Heart right ventricle (tissue), 16 donors: ENCODE results near the gene DRAP1. TPM values are rescaled to one million over a fixed set of nuclear protein-coding genes. Genes with fewer than 3 reads are reported as not detected.

Experiments
- ATAC-seq, 8 donors: fragments of 200-7000 bp; cut with Tn5 transposase; one replicate each; pipeline ENCODE4 v1.9.1; 2020; ENCODE audit warnings: mild to moderate bottlenecking in 8 of 8, moderate library complexity in 8 of 8, moderate number of reproducible peaks in 1 of 8
- DNase-seq, 2 donors: peaks; one replicate each; pipeline ENCODE4 v3.0.0-alpha.2; 2020
- H3K27ac ChIP-seq, 10 donors: fragments of 200-600 bp; sonication (generic) in 2 of 10; one replicate each; pipeline versions ENCODE4 v1.5.0 to v1.8.0; 2020 to 2022; ENCODE audit warnings: mild to moderate bottlenecking in 3 of 10
- H3K27me3 ChIP-seq, 7 donors: fragments of 200-600 bp; one replicate each; pipeline ENCODE4 v1.8.0; 2021 to 2022; ENCODE audit warnings: mild to moderate bottlenecking in 2 of 7
- H3K36me3 ChIP-seq, 9 donors: fragments of 200-600 bp; sonication (generic) in 1 of 9; one replicate each; pipeline versions ENCODE4 v1.5.0 to v1.8.0; 2020 to 2022; ENCODE audit warnings: mild to moderate bottlenecking in 2 of 9
- H3K4me1 ChIP-seq, 9 donors: fragments of 200-600 bp; sonication (generic) in 1 of 9; one replicate each; pipeline versions ENCODE4 v1.5.0 to v1.8.0; 2020 to 2022; ENCODE audit warnings: mild to moderate bottlenecking in 4 of 9
- H3K4me3 ChIP-seq, 10 donors: fragments of 200-600 bp; sonication (generic) in 2 of 10; one replicate each; pipeline versions ENCODE4 v1.5.0 to v1.8.0; 2020 to 2022; ENCODE audit warnings: mild to moderate bottlenecking in 7 of 10, moderate library complexity in 2 of 10
- H3K9me3 ChIP-seq, 11 donors: fragments of 200-600 bp in 10 of 11; sonication (generic) in 2 of 11; one replicate each; pipeline versions ENCODE4 v1.5.0 to v1.8.0; 2013 to 2022; ENCODE audit warnings: mild to moderate bottlenecking in 2 of 11, control low read depth in 1 of 11, moderate library complexity in 1 of 11
- WGBS, 2 donors: extraction: QIAGEN DNeasy Blood & Tissue Kit; methylation state at CpG; one replicate each; pipeline ENCODE4 v1.1.7; 2013; ENCODE audit warnings: inconsistent platforms in 1 of 2; 5-methylcytosine and 5-hydroxymethylcytosine counted together
- intact Hi-C, 10 donors: fragments of 100-400 bp; cut with DNase I; formaldehyde crosslinking; loops; one replicate each; pipeline versions ENCODE4 v1.11.1 to v1.14.2; 2022
- polyA plus RNA-seq, 2 donors: library from polyadenylated mRNA; stranded (reverse); fragments of 200-250 nt; gene quantifications; one replicate each; pipeline ENCODE4 v1.2.3, GENCODE V29; 2013
- total RNA-seq, 10 donors: library from RNA; stranded (reverse); fragmentation: NEBNext Ultra II Directional in 3 of 10; extraction: Animal tissue kit (Norgen Biotek cat#: 25700) in 3 of 10; gene quantifications; one replicate each; pipeline versions ENCODE4 v1.2.1 to v1.2.4, GENCODE V29; 2021 to 2023
- TF ChIP-seq, protein P1 (sequence below), 9 donors: fragments of 200-600 bp; sonication (generic) in 2 of 9; IDR thresholded peaks; one replicate each; pipeline versions ENCODE4 v1.5.0 to v1.8.0; 2021 to 2022; ENCODE audit warnings: antibody characterized with exemption in 9 of 9, mild to moderate bottlenecking in 5 of 9, moderate library complexity in 1 of 9
- donor health status: Arrhythmogenic right ventricular cardiomyopathy.
- donor health status: ischemic (EF 13 %, LVEDD 7.1; RV severe dilation, severe dysfunction).
- donor health status: healthy with polysubstance abuse.
- donor health status: DM: no; HTN: yes; CAD: no.
- donor health status: DM: no; HTN: no; CAD: no.
- donor health status: ischemic (EF 25% LVEDD 6.9; RV normal size, moderate dysfunction).
- donor health status: ischemic (EF 25% LVEDD 5.7; RV mildly dilated, moderate dysfunction).
- donor health status: healthy.
- donor health status: DM: yes; HTN: yes; CAD: no.
- donor health status: Ischemic cardiomyopathy.
- donor health status: ischemic (EF 35%, LVEDD 5.7; RV mildly dilated, moderate dysfunction).
- donor health status: nonischemic (EF 11% LVEDD 7.7; RV severe dilation, severe dysfunction).
- donor health status: DM: yes; HTN: yes; CAD: no.
- donor health status: PGD.
- donor health status: ischemic (EF 29% LVEDD 5.4; RV normal size, mild dysfunction).
- donor health status: nonischemic (EF 23%, LVEDD 6.1; RV moderate dilation, normal function).

The DRAP1 gene
- total and polyA plus RNA-seq, 12 donors, result 69.4 to 210 (median 98.8) TPM

DNA sequence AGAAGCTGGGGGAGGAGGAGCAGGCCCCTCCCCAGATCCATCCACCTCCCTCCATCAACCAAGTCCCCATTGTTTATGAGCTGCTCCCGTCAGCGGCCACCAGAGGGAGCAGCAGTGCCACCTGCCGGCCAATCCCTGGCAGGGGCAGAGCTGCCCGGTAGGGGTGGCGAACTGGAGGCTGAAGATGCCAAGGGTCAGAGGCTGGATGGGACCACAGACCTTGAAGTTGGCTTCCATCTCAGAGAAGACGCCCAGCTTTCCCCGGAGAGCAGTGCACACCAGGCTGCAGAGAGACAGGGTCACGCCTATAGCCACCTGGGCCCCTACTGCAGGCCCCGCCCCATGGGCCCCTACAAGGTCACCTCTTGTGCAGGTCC, 34.5 kb upstream of the DRAP1 start:
- TF ChIP-seq, protein P1, sequence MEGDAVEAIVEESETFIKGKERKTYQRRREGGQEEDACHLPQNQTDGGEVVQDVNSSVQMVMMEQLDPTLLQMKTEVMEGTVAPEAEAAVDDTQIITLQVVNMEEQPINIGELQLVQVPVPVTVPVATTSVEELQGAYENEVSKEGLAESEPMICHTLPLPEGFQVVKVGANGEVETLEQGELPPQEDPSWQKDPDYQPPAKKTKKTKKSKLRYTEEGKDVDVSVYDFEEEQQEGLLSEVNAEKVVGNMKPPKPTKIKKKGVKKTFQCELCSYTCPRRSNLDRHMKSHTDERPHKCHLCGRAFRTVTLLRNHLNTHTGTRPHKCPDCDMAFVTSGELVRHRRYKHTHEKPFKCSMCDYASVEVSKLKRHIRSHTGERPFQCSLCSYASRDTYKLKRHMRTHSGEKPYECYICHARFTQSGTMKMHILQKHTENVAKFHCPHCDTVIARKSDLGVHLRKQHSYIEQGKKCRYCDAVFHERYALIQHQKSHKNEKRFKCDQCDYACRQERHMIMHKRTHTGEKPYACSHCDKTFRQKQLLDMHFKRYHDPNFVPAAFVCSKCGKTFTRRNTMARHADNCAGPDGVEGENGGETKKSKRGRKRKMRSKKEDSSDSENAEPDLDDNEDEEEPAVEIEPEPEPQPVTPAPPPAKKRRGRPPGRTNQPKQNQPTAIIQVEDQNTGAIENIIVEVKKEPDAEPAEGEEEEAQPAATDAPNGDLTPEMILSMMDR (IDR thresholded peaks at IDR 0.05), result peak; percentile 97 to 100 (median 98)
- Histone ChIP-seq H3K4me1 (peaks cover 8 to 41% (median 30%) of the 10 kb centered on the region in 9 donors), H3K9me3 (no peaks in the 10 kb centered on the region), H3K27me3 (no peaks in the 10 kb centered on the region), H3K4me3 (no peak overlapping the region), H3K36me3 (peaks cover 0 to 55% (median 19%) of the 10 kb centered on the region in 9 donors), H3K27ac (peak overlapping the region in 2 of 10 donors; percentile 23 to 31)
- 23 to 24% methylated on average over 9 of the region's 9 CpGs for WGBS, 2 donors
- ATAC-seq, result peak in 2 of 8 donors; percentile 20 to 25
- intact Hi-C loops, result loop anchor here (1.0 to 10.0 kb wide), 6 partner anchors 78 to 170 kb away; partner anchors contain the start of genes SART1 (in 6 of the 10) and KAT5 (in 1 of the 10)
- peak; percentile 68 to 83 for DNase-seq

DNA sequence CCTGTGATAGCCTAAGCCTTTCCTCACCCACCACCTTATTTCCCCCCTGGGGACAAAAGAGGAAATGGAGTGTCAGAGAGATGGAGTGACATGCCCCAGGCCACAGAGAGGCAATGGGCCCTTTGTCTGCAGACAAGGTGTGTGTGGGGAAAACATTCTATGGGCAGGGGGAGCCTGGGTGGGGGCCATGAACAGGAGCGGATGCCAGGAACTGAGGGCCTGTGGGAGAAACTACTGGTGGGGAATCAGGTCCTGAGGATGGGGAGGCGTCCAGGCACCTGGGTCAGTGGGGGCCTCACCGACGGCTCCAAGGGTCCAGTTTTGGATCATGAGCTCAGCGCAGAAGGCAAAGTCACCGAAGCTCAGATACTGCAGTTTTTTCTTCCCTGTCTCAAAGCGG, 34.0 kb upstream of the DRAP1 start:
- Histone ChIP-seq H3K27me3 (no peaks in the 10 kb centered on the region), H3K4me3 (no peak overlapping the region), H3K36me3 (peaks cover 0 to 55% (median 19%) of the 10 kb centered on the region in 9 donors), H3K27ac (peak overlapping the region in 2 of 10 donors; percentile 23 to 31), H3K4me1 (peaks cover 14 to 45% (median 35%) of the 10 kb centered on the region in 9 donors), H3K9me3 (no peaks in the 10 kb centered on the region)
- DNase-seq, result no peak
- intact Hi-C loops, result loop anchor here in 7 of 10 donors (2.0 to 10.0 kb wide), 4 partner anchors 77 to 170 kb away; partner anchors contain the start of genes SART1 (in 6 of the 7) and KAT5 (in 1 of the 7)
- TF ChIP-seq, protein P1 (IDR thresholded peaks at IDR 0.05), result no peak
- 91 to 93% methylated on average over 7 of the region's 7 CpGs for WGBS, 2 donors
- ATAC-seq, result no peak

GRCh38 chr11:65885808-65886536, 33.3 kb upstream of the DRAP1 start:
- Histone ChIP-seq H3K27me3 (no peaks in the 10 kb centered on the region), H3K4me1 (peaks cover 14 to 46% (median 35%) of the 10 kb centered on the region in 9 donors), H3K36me3 (peaks cover 0 to 55% (median 19%) of the 10 kb centered on the region in 9 donors), H3K4me3 (no peak overlapping the region), H3K9me3 (no peaks in the 10 kb centered on the region), H3K27ac (peak overlapping the region in 1 of 10 donors; percentile 96)
- TF ChIP-seq, protein P1 (IDR thresholded peaks at IDR 0.05), result no peak
- intact Hi-C loops, result loop anchor here in 7 of 10 donors (2.0 to 10.0 kb wide), 4 partner anchors 76 to 171 kb away; partner anchors contain the start of genes SART1 (in 6 of the 7) and KAT5 (in 1 of the 7)
- DNase-seq (no peak), ATAC-seq (no peak)
- WGBS, 2 donors, result 92 to 94% methylated on average over 12 of the region's 12 CpGs

DNA sequence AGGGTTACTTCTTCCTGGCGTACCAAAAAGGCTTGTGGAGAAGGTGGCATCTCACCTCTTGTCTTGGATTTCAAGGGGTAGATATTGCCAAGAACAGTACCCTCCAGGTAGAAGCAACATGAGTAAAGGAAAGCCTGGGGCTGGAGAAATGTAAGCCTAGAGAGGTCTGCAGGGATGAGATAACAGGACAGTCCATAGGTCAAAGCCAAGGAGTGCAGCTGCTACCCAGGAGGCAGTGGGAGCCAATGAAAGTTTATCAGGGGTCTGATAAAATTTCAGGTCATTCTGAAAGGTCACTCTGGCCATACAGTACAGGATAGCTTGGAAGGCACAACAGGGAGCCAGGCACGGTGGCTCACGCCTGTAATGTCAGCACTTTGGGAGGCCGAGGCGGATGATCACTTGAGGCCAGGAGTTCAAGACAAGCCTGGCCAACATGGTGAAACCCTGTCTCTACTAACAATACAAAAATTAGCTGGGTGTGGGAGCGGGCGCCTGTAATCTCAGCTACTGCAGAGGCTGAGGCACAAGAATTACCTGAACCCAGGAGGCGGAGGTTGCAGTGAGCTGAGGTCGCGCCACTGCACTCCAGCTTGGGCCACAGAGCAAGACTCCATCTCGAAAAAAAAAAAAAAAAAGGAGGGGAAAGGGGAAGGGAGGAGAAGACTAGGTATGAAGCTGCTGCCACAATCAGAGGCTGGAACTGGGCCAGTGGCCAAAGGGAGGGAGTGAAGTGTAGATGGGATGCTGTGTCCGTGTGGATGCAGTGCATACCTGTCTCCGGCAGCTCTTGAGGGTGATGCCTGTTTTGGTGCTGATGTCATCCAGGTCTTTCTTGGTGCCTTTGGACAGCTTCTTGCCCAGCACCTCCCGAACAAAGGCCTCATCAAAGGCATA, 32.2 kb upstream of the DRAP1 start:
- Histone ChIP-seq H3K9me3 (no peaks in the 10 kb centered on the region), H3K27me3 (no peaks in the 10 kb centered on the region), H3K4me1 (peaks cover 15 to 57% (median 44%) of the 10 kb centered on the region in 9 donors), H3K27ac (peak overlapping the region in 9 of 10 donors; percentile 91 to 100 (median 98)), H3K36me3 (peaks cover 0 to 50% (median 19%) of the 10 kb centered on the region in 9 donors), H3K4me3 (peak overlapping the region in 9 of 10 donors; percentile 48 to 98 (median 77))
- intact Hi-C loops, result loop anchor here in 7 of 10 donors (5.0 to 10.0 kb wide), 3 partner anchors 75 to 172 kb away; partner anchors contain the start of genes SART1 (in 6 of the 7) and KAT5 (in 1 of the 7)
- no peak for ATAC-seq
- TF ChIP-seq, protein P1 (IDR thresholded peaks at IDR 0.05), result no peak
- no peak for DNase-seq
- 79 to 81% methylated on average over 14 of the region's 14 CpGs for WGBS, 2 donors
